HL-60 (cell line): ENCODE data around the gene ASTN2.

ENCODE experiments used
- DNase-seq, 2 experiments: peaks; one replicate each; pipeline ENCODE4 v3.0.0-alpha.2; 2010 to 2020; ENCODE audit warnings: low read depth in 1 of 2, low spot score in 1 of 2
- H3K27ac ChIP-seq: fragments of 250-450 bp; sonication (Bioruptor Pico); replicated peaks from 2 replicates; pipeline ENCODE4 v1.5.1; 2020; ENCODE audit warnings: mild to moderate bottlenecking, moderate library complexity
- H3K27me3 ChIP-seq: fragments of 250-450 bp; sonication (Bioruptor Pico); 2 replicates; pipeline ENCODE4 v1.5.1; 2021; ENCODE audit warnings: mild to moderate bottlenecking, moderate library complexity; ENCODE audit not compliant: insufficient read depth, poor library complexity, severe bottlenecking
- H3K4me3 ChIP-seq: replicated peaks from 2 replicates; pipeline ENCODE4 v1.5.1; 2011; ENCODE audit warnings: mild to moderate bottlenecking, control low read depth, low read length; ENCODE audit not compliant: insufficient read depth
- GABPA ChIP-seq: IDR thresholded peaks from 2 replicates; pipeline ENCODE4 v1.6.1; 2012; ENCODE audit warnings: low read depth
- POLR2AphosphoS5 ChIP-seq: IDR thresholded peaks from 2 replicates; pipeline ENCODE4 v1.6.1; 2012; ENCODE audit warnings: low read depth
- REST ChIP-seq: IDR thresholded peaks from 2 replicates; pipeline ENCODE4 v1.6.1; 2012; ENCODE audit warnings: low read depth; ENCODE audit not compliant: insufficient replicate concordance
- SPI1 ChIP-seq: IDR thresholded peaks from 2 replicates; pipeline ENCODE4 v1.6.1; 2012; ENCODE audit warnings: low read depth, mild to moderate bottlenecking, borderline replicate concordance
- TF ChIP-seq, protein P1 (sequence below): IDR thresholded peaks from one replicate; pipeline ENCODE4 v1.5.1; 2011; ENCODE audit warnings: low read length, control low read depth, inconsistent platforms; ENCODE audit not compliant: insufficient read depth

The ASTN2 gene

DNA sequence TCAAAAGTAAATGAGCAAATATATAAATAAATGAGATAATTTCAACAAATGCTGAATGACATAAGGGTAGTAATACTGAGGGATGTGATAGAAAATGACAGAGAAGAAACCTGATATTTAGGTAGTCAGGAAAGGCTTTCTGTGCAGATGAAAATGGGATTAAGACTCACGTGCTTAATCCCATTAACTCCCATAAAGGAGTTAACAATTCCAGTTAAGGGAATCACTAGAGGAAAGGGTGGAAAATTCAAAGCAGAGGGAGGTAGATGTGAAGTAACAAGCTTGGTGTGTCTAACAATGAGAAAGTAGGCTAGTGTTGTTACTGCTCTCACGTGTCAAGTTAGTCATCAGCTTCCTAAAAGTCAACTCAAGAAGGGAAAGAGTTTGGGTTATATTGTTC, 818.2 kb downstream of the ASTN2 start:
- Histone ChIP-seq H3K27ac (no peak overlapping the region), H3K27me3 (peaks cover 3% of the 10 kb centered on the region)

DNA sequence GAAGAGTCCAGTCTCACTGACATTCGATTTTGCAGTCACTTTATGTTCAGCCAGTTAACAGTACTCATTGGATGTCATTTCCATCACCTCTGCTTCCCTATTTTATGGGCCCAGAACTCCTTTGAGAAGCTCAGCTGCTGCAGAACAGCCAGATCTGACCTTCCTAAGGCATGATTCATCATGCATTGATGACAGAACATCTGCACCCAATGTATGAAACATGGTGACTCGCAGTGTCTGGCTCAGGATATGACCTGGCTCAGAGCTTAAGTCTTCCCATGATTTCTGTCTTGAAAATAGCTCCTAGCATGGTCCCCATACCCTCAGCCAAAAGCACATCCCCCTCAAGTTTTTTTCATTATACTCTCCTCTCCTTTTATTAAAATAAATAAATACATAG, 820.3 kb downstream of the ASTN2 start:
- DNase-seq: no peak
- TF ChIP-seq GABPA (no peak), POLR2AphosphoS5 (no peak), REST (no peak), SPI1 (no peak)
- TF ChIP-seq, protein P1, sequence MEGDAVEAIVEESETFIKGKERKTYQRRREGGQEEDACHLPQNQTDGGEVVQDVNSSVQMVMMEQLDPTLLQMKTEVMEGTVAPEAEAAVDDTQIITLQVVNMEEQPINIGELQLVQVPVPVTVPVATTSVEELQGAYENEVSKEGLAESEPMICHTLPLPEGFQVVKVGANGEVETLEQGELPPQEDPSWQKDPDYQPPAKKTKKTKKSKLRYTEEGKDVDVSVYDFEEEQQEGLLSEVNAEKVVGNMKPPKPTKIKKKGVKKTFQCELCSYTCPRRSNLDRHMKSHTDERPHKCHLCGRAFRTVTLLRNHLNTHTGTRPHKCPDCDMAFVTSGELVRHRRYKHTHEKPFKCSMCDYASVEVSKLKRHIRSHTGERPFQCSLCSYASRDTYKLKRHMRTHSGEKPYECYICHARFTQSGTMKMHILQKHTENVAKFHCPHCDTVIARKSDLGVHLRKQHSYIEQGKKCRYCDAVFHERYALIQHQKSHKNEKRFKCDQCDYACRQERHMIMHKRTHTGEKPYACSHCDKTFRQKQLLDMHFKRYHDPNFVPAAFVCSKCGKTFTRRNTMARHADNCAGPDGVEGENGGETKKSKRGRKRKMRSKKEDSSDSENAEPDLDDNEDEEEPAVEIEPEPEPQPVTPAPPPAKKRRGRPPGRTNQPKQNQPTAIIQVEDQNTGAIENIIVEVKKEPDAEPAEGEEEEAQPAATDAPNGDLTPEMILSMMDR: no peak
- Histone ChIP-seq H3K4me3 (no peak overlapping the region), H3K27ac (no peak overlapping the region), H3K27me3 (no peaks in the 10 kb centered on the region)

More for the DNA sequence above, 818.2 kb downstream of the ASTN2 start:
- TF ChIP-seq SPI1: no peak
- TF ChIP-seq, protein P1: no peak
- TF ChIP-seq GABPA: no peak
- no peak for TF ChIP-seq REST
- TF ChIP-seq POLR2AphosphoS5: no peak
- DNase-seq: no peak
- H3K4me3 ChIP-seq: no peak overlapping the region

DNA sequence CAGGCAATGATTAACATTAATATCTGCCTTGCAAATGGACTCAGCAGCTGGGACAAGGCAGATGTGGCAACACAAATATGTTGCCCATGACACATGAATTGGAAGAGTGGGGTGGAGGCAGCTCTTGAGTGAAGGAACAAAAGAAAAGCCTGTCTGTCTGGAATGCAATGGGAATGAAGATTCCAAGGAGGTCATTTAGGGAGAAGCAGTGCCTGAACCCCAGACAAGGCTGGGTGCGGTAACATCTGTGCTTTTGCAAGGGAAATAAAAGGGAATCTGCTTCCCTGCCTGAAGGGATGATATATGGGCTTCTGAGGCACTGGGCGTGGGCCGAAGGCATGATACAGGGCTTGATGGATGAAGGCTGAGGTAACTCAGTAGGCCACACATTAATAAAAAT, 821.9 kb downstream of the ASTN2 start:
- no peak for DNase-seq
- H3K27me3 ChIP-seq: no peaks in the 10 kb centered on the region
- H3K27ac ChIP-seq: no peak overlapping the region
- H3K4me3 ChIP-seq: no peak overlapping the region
- no peak for TF ChIP-seq POLR2AphosphoS5
- no peak for TF ChIP-seq SPI1
- no peak for TF ChIP-seq REST
- TF ChIP-seq, protein P1: no peak
- no peak for TF ChIP-seq GABPA
